Esophagus squamous epithelium (tissue), 5 donors: ENCODE results near the gene SRSF7. TPM values are rescaled to one million over a fixed set of nuclear protein-coding genes. Genes with fewer than 3 reads are reported as not detected.

Experiments
- DNase-seq: peaks from one replicate; lab custom pipeline; 2025; lab: John Stamatoyannopoulos, UW
- H3K27ac ChIP-seq, 4 donors: fragments of 200-600 bp; sonication (generic); one replicate each; pipeline ENCODE4 v1.5.1; 2016 to 2019; ENCODE audit warnings: mild to moderate bottlenecking in 1 of 4
- H3K27me3 ChIP-seq, 4 donors: fragments of 200-600 bp; sonication (generic); 1 replicate in 3 of 4; 2 replicates in 1 of 4; pipeline versions ENCODE4 v1.5.1 to v1.6.0; 2017 to 2021; ENCODE audit warnings: antibody characterized with exemption in 1 of 4
- H3K36me3 ChIP-seq, 3 donors: fragments of 200-600 bp; sonication (generic); one replicate each; pipeline ENCODE4 v1.5.1; 2016 to 2019
- H3K4me1 ChIP-seq, 3 donors: fragments of 200-600 bp; sonication (generic); one replicate each; pipeline ENCODE4 v1.5.1; 2017 to 2019
- H3K4me3 ChIP-seq, 4 donors: fragments of 200-600 bp; sonication (generic); 1 replicate in 3 of 4; 2 replicates in 1 of 4; pipeline ENCODE4 v1.5.1; 2016 to 2019; ENCODE audit warnings: mild to moderate bottlenecking in 2 of 4, moderate library complexity in 1 of 4
- H3K9me3 ChIP-seq, 3 donors: fragments of 200-600 bp; sonication (generic); one replicate each; pipeline ENCODE4 v1.5.1; 2016 to 2019
- POLR2A ChIP-seq, 4 donors: fragments of 450-650 bp; IDR thresholded peaks; one replicate each; pipeline ENCODE4 v1.6.1; 2017; ENCODE audit warnings: antibody characterized with exemption in 4 of 4, mild to moderate bottlenecking in 4 of 4, moderate library complexity in 3 of 4
- WGBS, 2 donors: methylation state at CpG; one replicate each; pipeline ENCODE4 v1.1.5; 2018; 5-methylcytosine and 5-hydroxymethylcytosine counted together
- intact Hi-C: fragments of 100-400 bp; cut with DNase I; formaldehyde crosslinking; loops from one replicate; pipeline ENCODE4 v1.15.0; 2022
- total RNA-seq, 4 donors: library from RNA; depleted of rRNA; stranded (reverse); fragments of >200 nt; gene quantifications; one replicate each; pipeline ENCODE4 v1.1.0, GENCODE V29; 2016
- TF ChIP-seq, protein P1 (sequence below), 6 experiments: fragments of 450-650 bp in 4 of 6; fragments of 200-600 bp in 2 of 6; sonication (generic) in 2 of 6; IDR thresholded peaks; one replicate each; pipeline ENCODE4 v1.5.1; 2016 to 2019; ENCODE audit warnings: antibody characterized with exemption in 6 of 6, mild to moderate bottlenecking in 4 of 6, moderate library complexity in 4 of 6
- donor health status: DM: yes; HTN: yes; CAD: no.

SRSF7 gene
- total RNA-seq, 4 donors from 2014 or later = 57.0 to 127 (median 103) TPM

DNA sequence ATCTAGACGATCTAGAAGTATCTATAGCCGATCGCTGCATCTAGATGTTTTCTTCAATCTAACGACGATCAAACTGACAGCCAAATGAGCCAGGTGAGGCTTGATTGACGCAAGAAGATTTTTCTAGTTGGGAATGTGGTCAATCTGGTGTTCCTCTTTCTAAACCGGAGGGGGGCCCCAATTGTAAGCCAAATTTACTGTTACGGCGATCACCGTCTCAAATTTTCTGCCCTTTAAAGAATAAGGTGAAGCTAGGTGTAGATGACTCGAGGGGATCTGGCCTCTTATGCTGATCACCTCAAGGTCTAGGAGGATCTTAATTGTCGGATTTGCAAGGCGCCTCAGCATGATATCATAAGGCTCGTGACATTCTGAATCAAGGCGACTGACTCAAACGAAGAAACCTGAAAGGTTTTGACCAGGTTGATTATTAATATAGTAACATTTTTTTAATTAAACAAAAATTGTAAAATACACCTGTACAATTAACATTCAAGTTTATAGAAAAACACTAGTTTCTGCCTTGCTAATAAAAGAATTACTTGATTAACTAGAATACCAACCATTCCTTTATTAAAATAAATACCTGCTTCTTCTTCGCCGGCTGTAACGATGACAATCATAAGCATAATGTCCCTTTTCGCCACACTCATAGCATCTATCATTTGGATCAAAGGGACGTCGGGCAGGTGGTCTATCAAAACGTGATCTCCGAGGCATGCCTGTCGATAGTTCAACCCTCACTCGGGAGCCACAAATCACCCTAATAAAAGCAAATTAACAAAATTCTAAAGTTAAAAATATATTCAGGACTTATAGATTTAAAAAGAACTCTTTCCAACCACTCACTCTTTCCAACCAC lies 2.0 kb downstream of the SRSF7 start:
- no peaks in the 10 kb centered on the region for H3K9me3 ChIP-seq
- intact Hi-C loops = no loop called here
- peaks cover 7 to 70% (median 38%) of the 10 kb centered on the region in 3 donors for H3K4me1 ChIP-seq
- peaks cover 25 to 56% (median 38%) of the 10 kb centered on the region in 3 donors for H3K36me3 ChIP-seq
- H3K27me3 ChIP-seq = no peaks in the 10 kb centered on the region
- TF ChIP-seq, protein P1, sequence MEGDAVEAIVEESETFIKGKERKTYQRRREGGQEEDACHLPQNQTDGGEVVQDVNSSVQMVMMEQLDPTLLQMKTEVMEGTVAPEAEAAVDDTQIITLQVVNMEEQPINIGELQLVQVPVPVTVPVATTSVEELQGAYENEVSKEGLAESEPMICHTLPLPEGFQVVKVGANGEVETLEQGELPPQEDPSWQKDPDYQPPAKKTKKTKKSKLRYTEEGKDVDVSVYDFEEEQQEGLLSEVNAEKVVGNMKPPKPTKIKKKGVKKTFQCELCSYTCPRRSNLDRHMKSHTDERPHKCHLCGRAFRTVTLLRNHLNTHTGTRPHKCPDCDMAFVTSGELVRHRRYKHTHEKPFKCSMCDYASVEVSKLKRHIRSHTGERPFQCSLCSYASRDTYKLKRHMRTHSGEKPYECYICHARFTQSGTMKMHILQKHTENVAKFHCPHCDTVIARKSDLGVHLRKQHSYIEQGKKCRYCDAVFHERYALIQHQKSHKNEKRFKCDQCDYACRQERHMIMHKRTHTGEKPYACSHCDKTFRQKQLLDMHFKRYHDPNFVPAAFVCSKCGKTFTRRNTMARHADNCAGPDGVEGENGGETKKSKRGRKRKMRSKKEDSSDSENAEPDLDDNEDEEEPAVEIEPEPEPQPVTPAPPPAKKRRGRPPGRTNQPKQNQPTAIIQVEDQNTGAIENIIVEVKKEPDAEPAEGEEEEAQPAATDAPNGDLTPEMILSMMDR (IDR thresholded peaks at IDR 0.05) = no peak
- TF ChIP-seq POLR2A (IDR thresholded peaks at IDR 0.05) = no peak
- peak overlapping the region; percentile 95 to 100 (median 100) for H3K27ac ChIP-seq
- WGBS, 2 donors = 34 to 40% methylated on average over 26 of the region's 26 CpGs
- no peak for DNase-seq
- peak overlapping the region; percentile 72 to 99 (median 95) for H3K4me3 ChIP-seq

DNA sequence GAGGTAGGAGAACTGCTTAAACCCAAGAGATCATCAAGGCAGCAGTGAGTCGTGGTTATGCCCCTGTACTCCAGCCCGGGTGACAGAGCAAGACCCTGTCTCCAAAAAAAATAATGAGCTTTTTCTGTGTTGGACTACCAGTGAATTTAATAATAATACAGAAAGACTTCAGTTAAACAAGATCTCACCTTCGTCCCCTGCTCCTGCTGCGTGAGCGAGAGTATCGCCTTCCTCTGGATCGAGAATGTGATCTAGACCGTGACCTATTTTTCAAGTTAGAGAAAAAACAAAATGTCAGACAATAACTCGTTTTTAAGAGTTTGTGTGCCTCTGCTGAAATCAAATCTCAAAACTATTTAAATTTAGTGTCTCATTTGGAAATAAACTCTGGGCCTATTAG lies 2.8 kb downstream of the SRSF7 start:
- WGBS, 2 donors = 72 to 75% methylated on average over 9 of the region's 9 CpGs
- no peak overlapping the region for H3K4me3 ChIP-seq

DNA sequence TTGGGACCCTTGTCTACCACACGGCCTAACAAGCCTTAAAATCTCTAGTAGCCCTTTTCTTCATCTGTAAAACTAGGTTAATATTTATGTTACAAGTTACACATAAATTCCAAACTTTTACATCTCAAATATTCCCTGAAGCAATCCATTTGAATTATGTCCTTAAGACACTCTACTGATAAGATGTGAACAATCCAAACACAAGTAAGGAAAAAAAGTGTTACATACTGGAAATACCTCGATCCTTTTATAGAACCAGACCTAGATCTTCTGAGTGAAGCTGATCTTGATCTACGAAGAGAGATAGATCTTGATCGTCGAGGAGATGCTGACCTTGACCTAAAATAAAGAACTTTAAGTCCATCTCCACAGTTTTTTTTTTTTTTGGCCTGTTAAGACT lies 3.3 kb downstream of the SRSF7 start:
- Histone ChIP-seq H3K27ac (peak overlapping the region in 1 of 4 donors; percentile 30), H3K36me3 (peaks cover 25 to 70% (median 44%) of the 10 kb centered on the region in 3 donors), H3K27me3 (no peaks in the 10 kb centered on the region), H3K4me3 (no peak overlapping the region), H3K4me1 (peaks cover 7 to 69% (median 38%) of the 10 kb centered on the region in 3 donors), H3K9me3 (no peaks in the 10 kb centered on the region)
- no peak for TF ChIP-seq POLR2A (IDR thresholded peaks at IDR 0.05)
- TF ChIP-seq, protein P1 (IDR thresholded peaks at IDR 0.05) = no peak
- WGBS, 2 donors = 62 to 75% methylated on average over 5 of the region's 5 CpGs
- DNase-seq = no peak
- intact Hi-C loops = no loop called here

More for the DNA sequence above, 2.8 kb downstream of the SRSF7 start:
- Histone ChIP-seq H3K27me3 (no peaks in the 10 kb centered on the region), H3K36me3 (peaks cover 25 to 64% (median 39%) of the 10 kb centered on the region in 3 donors), H3K9me3 (no peaks in the 10 kb centered on the region), H3K4me1 (peaks cover 7 to 69% (median 38%) of the 10 kb centered on the region in 3 donors), H3K27ac (peak overlapping the region in 1 of 4 donors; percentile 30)
- intact Hi-C loops = no loop called here
- no peak for DNase-seq
- no peak for TF ChIP-seq POLR2A (IDR thresholded peaks at IDR 0.05)
- TF ChIP-seq, protein P1 (IDR thresholded peaks at IDR 0.05) = no peak

DNA sequence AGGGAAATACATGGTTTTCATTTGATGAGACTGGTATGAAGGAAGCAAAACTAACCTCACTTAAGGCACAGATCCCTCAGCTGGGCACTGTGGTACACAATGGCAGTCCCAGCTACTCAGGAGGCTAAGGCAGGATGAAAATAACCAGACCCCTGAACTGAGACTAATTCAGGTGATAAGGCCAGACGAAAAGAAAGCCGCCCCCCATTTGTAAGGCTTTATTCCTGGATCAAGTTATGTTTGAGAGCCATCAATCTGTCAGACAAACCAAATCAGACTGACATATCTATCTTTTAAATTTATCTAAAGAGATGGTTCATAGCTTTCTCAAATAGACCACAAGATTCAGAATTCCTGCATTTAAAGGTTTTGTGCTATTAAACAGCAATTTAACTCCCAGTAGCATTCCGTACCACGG lies 4.1 kb downstream of the SRSF7 start:
- H3K27me3 ChIP-seq = no peaks in the 10 kb centered on the region
- H3K4me3 ChIP-seq = peak overlapping the region in 1 of 4 donors; percentile 5
- H3K4me1 ChIP-seq = peaks cover 7 to 66% (median 37%) of the 10 kb centered on the region in 3 donors
- DNase-seq = no peak
- 68 to 81% methylated on average over 4 of the region's 4 CpGs for WGBS, 2 donors
- H3K9me3 ChIP-seq = no peaks in the 10 kb centered on the region
- peaks cover 25 to 78% (median 45%) of the 10 kb centered on the region in 3 donors for H3K36me3 ChIP-seq
- TF ChIP-seq, protein P1 (IDR thresholded peaks at IDR 0.05) = no peak
- TF ChIP-seq POLR2A (IDR thresholded peaks at IDR 0.05) = no peak
- H3K27ac ChIP-seq = peak overlapping the region in 1 of 4 donors; percentile 23
- intact Hi-C loops = no loop called here

DNA sequence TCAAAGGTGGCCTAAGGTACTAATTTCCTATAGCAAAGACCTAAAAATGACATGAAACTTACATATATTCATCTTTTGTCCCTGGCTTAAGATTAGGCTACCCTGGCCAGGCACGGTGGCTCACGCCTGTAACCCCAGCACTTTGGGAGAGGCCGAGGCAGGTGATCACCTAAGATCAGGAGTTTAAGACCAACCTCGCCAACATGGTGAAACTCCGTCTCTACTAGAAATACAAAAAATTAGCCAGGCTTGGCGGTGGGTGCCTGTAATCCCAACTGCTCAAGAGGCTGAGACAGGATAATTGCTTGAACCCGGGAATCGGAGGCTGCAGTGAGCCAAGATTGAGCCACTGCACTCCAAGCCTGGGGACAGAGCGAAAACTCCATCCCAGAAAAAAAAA lies 5.9 kb downstream of the SRSF7 start:
- Histone ChIP-seq H3K4me1 (peaks cover 7 to 73% (median 34%) of the 10 kb centered on the region in 3 donors), H3K4me3 (no peak overlapping the region), H3K9me3 (no peaks in the 10 kb centered on the region), H3K36me3 (peaks cover 25 to 88% (median 45%) of the 10 kb centered on the region in 3 donors), H3K27ac (peak overlapping the region in 1 of 4 donors; percentile 39), H3K27me3 (no peaks in the 10 kb centered on the region)
- WGBS, 2 donors = 81 to 87% methylated on average over 9 of the region's 9 CpGs
- intact Hi-C loops = no loop called here
- no peak for TF ChIP-seq POLR2A (IDR thresholded peaks at IDR 0.05)
- TF ChIP-seq, protein P1 (IDR thresholded peaks at IDR 0.05) = no peak
- no peak for DNase-seq
